MM.1S (cell line): ENCODE measurements around the gene LCTL.

Source experiments
- DNase-seq: peaks from one replicate; pipeline ENCODE4 v3.0.0-alpha.2; 2015
- H2AFZ ChIP-seq: fragments of 300-600 bp; sonication (generic); 2 replicates; pipeline ENCODE4 v1.6.0; 2016; ENCODE audit warnings: antibody characterized with exemption, low read length
- H3F3A ChIP-seq: fragments of 300-600 bp; sonication (generic); 2 replicates; pipeline ENCODE4 v1.6.1; 2016; ENCODE audit warnings: mild to moderate bottlenecking, antibody characterized with exemption, low read length, moderate library complexity, mixed read lengths; ENCODE audit not compliant: insufficient read depth
- H3K27ac ChIP-seq: fragments of 300-600 bp; sonication (generic); 2 replicates; pipeline ENCODE4 v1.5.1; 2016; ENCODE audit warnings: mild to moderate bottlenecking, low read length
- H3K27me3 ChIP-seq: fragments of 300-600 bp; sonication (generic); replicated peaks from 2 replicates; pipeline ENCODE4 v1.6.0; 2016; ENCODE audit warnings: low read length; ENCODE audit not compliant: insufficient read depth
- H3K36me3 ChIP-seq: fragments of 300-600 bp; sonication (generic); replicated peaks from 2 replicates; pipeline ENCODE4 v1.6.1; 2016; ENCODE audit warnings: mild to moderate bottlenecking, low read length, mixed read lengths; ENCODE audit not compliant: insufficient read depth
- H3K4me1 ChIP-seq: fragments of 300-600 bp; sonication (generic); 2 replicates; pipeline ENCODE4 v1.6.1; 2016; ENCODE audit warnings: low read length, mixed read lengths
- H3K4me2 ChIP-seq: fragments of 300-600 bp; sonication (generic); 2 replicates; pipeline ENCODE4 v1.6.0; 2016; ENCODE audit warnings: low read depth, low read length
- H3K4me3 ChIP-seq: fragments of 300-600 bp; sonication (generic); 2 replicates; pipeline ENCODE4 v1.5.1; 2016; ENCODE audit warnings: low read length, mixed read lengths
- H3K79me2 ChIP-seq: fragments of 300-600 bp; sonication (generic); 2 replicates; pipeline ENCODE4 v1.6.1; 2016; ENCODE audit warnings: mixed run types, low read length, mixed read lengths
- H3K9ac ChIP-seq: fragments of 300-600 bp; sonication (generic); 2 replicates; pipeline ENCODE4 v1.6.1; 2016; ENCODE audit warnings: low read length, mixed read lengths
- H3K9me2 ChIP-seq: fragments of 300-600 bp; sonication (generic); replicated peaks from 2 replicates; pipeline ENCODE4 v1.6.1; 2016; ENCODE audit warnings: mild to moderate bottlenecking, low read length, mixed read lengths; ENCODE audit not compliant: insufficient read depth
- H3K9me3 ChIP-seq: fragments of 300-600 bp; sonication (generic); replicated peaks from 2 replicates; pipeline ENCODE4 v1.6.1; 2016; ENCODE audit warnings: mild to moderate bottlenecking, low read length, mixed read lengths; ENCODE audit not compliant: insufficient read depth
- H4K20me1 ChIP-seq: fragments of 300-600 bp; sonication (generic); 2 replicates; pipeline ENCODE4 v1.6.1; 2016; ENCODE audit warnings: mild to moderate bottlenecking, low read length, moderate library complexity, mixed read lengths; ENCODE audit not compliant: insufficient read depth
- EZH2 ChIP-seq: fragments of 300-600 bp; sonication (generic); optimal IDR thresholded peaks from 2 replicates; pipeline ENCODE3; 2017; ENCODE audit warnings: low read depth, mild to moderate bottlenecking, antibody characterized with exemption, low read length, mixed read lengths
- EZH2phosphoT487 ChIP-seq: fragments of 300-600 bp; sonication (generic); IDR thresholded peaks from 2 replicates; pipeline ENCODE4 v1.6.1; 2018; ENCODE audit warnings: antibody characterized with exemption, low read length
- TF ChIP-seq, protein P1 (sequence below): fragments of 300-600 bp; sonication (generic); IDR thresholded peaks from 2 replicates; pipeline ENCODE4 v1.5.1; 2016; ENCODE audit warnings: antibody characterized with exemption, low read length, mixed read lengths

The LCTL gene

DNA sequence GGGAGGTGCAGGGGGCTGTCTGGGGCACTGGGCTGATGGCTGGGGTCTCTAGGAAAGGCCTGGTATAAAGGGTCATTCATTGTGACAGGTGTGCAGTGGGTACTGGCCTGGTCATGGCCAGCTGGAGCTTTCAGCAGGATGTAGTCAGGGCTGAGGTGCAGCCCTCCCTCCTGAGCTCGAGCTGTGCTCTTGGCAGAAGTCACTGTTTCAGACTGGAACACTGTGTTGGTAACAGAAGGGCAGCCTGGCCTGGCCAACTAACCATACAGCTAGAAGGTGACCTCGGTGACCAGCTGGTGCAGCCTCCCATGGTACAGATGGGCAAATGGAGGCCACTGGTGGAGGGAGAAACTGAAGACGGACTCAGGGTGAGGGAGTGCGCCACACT, 34.4 kb upstream of the LCTL start:
- TF ChIP-seq EZH2phosphoT487 = no peak
- TF ChIP-seq, protein P1, sequence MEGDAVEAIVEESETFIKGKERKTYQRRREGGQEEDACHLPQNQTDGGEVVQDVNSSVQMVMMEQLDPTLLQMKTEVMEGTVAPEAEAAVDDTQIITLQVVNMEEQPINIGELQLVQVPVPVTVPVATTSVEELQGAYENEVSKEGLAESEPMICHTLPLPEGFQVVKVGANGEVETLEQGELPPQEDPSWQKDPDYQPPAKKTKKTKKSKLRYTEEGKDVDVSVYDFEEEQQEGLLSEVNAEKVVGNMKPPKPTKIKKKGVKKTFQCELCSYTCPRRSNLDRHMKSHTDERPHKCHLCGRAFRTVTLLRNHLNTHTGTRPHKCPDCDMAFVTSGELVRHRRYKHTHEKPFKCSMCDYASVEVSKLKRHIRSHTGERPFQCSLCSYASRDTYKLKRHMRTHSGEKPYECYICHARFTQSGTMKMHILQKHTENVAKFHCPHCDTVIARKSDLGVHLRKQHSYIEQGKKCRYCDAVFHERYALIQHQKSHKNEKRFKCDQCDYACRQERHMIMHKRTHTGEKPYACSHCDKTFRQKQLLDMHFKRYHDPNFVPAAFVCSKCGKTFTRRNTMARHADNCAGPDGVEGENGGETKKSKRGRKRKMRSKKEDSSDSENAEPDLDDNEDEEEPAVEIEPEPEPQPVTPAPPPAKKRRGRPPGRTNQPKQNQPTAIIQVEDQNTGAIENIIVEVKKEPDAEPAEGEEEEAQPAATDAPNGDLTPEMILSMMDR = no peak
- TF ChIP-seq EZH2 = no peak
- Histone ChIP-seq H4K20me1 (no peaks in the 10 kb centered on the region), H3K9me2 (no peaks in the 10 kb centered on the region), H3K4me2 (no peak overlapping the region), H3K9ac (no peak overlapping the region), H3K79me2 (no peaks in the 10 kb centered on the region), H3F3A (no peaks in the 10 kb centered on the region), H3K27me3 (no peaks in the 10 kb centered on the region), H3K27ac (no peak overlapping the region), H3K36me3 (no peaks in the 10 kb centered on the region), H3K4me1 (no peaks in the 10 kb centered on the region), H3K4me3 (no peak overlapping the region), H2AFZ (no peak overlapping the region), H3K9me3 (no peaks in the 10 kb centered on the region)
- DNase-seq = no peak

DNA sequence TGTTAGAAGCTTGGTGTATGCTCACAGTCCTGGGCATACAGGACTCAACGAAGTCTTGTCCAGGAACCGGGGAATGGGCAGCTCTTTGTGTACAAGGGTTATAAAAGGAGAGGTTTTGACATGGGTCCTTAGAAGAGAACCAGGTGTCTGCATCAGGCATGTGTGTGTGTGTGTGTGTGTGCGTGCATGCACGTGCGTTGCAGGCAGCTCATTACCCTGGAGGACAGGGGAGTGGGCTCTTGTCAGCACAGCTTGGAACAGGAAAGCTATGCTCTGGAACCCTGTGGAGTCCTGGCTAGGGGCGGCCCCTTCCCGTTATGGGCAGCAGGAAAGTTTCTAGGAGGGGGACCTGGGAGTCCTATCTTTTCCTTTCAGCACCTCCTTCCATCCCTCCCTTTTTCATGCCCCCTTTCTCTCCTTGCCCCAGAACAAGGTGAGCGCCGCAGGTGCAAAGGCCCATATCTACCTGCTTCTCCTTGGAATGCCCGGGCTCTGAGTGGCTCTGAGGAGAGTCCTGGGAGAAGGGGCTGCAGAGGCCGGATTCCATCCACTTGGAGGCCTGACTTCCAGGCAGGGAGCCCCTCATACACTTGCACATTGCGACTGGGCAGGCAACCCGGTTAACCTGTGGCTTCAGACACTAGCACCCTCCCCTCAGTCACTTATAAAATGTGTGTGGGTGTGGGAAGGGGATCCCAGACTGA, 33.9 kb upstream of the LCTL start:
- H3K9ac ChIP-seq = no peak overlapping the region
- H4K20me1 ChIP-seq = no peaks in the 10 kb centered on the region

DNA sequence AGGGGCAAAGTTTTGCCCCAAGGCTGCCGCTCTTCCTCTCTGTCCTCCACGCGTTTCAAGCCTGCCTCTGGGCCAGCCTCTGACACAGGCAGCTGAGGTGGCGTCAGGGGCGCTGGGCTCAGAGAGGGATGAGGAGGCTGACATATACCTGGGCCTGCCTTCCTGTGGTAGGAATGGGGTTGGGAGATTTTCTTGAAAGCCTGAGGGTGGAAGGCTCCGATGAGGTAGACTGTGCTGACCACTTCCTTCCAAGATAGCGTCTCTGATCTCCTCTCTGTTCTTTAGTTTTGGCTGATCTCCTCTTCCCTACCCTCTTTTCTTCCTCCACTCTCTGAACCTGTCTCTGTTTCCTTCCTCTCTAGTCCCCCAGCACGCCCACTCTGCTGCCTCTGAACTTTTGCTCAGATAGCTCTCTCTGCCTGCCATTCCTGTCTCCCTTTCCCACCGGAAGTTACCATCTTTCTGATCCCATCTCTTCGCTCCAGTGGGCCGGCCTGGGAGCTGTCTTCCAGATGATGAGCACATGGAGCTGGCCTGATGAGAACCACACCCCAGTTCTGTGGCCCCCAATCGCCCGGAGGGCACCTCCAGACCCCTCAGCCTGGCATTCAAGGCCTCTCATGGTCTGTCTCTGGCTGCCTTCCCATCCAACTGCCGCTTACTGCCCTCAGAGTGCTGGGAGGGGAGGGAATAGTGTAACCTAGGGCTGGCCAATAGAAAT, 32.5 kb upstream of the LCTL start:
- Histone ChIP-seq H3K79me2 (no peaks in the 10 kb centered on the region), H4K20me1 (no peaks in the 10 kb centered on the region), H3K36me3 (no peaks in the 10 kb centered on the region), H2AFZ (no peak overlapping the region), H3K9me2 (no peaks in the 10 kb centered on the region), H3K4me3 (no peak overlapping the region), H3K27me3 (no peaks in the 10 kb centered on the region), H3K9me3 (no peaks in the 10 kb centered on the region), H3F3A (no peaks in the 10 kb centered on the region), H3K9ac (no peak overlapping the region), H3K4me1 (no peaks in the 10 kb centered on the region), H3K27ac (no peak overlapping the region), H3K4me2 (no peak overlapping the region)
- TF ChIP-seq EZH2phosphoT487 = no peak
- TF ChIP-seq, protein P1 = no peak
- no peak for TF ChIP-seq EZH2
- no peak for DNase-seq

More for the DNA sequence above, 33.9 kb upstream of the LCTL start:
- no peak overlapping the region for H3K4me3 ChIP-seq
- H3F3A ChIP-seq = no peaks in the 10 kb centered on the region
- H3K4me2 ChIP-seq = no peak overlapping the region
- no peak for DNase-seq
- H3K27ac ChIP-seq = no peak overlapping the region
- H3K36me3 ChIP-seq = no peaks in the 10 kb centered on the region
- no peaks in the 10 kb centered on the region for H3K9me3 ChIP-seq
- H3K27me3 ChIP-seq = no peaks in the 10 kb centered on the region
- TF ChIP-seq EZH2phosphoT487 = no peak
- H2AFZ ChIP-seq = no peak overlapping the region
- no peaks in the 10 kb centered on the region for H3K9me2 ChIP-seq
- H3K4me1 ChIP-seq = no peaks in the 10 kb centered on the region
- no peaks in the 10 kb centered on the region for H3K79me2 ChIP-seq
